Right atrium auricular region (tissue), 2 donors: Measurements from ENCODE around the gene SLX1A. TPM values are rescaled to one million over a fixed set of nuclear protein-coding genes. Genes with fewer than 3 reads are reported as not detected.
A peak's percentile ranks its signal among the peaks of the same experiment; 100 is the strongest.
"Not testable (repeated sequence)": the region's sequence is repeated elsewhere in the genome, so short reads cannot be mapped to it uniquely, and the experiment has no call there.

Experiments
- DNase-seq: peaks from one replicate; pipeline ENCODE4 v3.0.0-alpha.2; 2019; ENCODE audit warnings: low spot score
- H3K27ac ChIP-seq, 2 donors: fragments of 200-600 bp; sonication (generic); 1 replicate in 1 of 2; 2 replicates in 1 of 2; pipeline ENCODE4 v1.5.1; 2016 to 2019
- H3K27me3 ChIP-seq, 2 donors: fragments of 200-600 bp; sonication (generic); one replicate each; pipeline versions ENCODE4 v1.5.1 to v1.6.0; 2017 to 2019
- H3K36me3 ChIP-seq: fragments of 200-600 bp; sonication (generic); one replicate; pipeline ENCODE4 v1.5.1; 2016
- H3K4me1 ChIP-seq, 2 donors: fragments of 200-600 bp; sonication (generic); one replicate each; pipeline versions ENCODE4 v1.5.1 to v1.6.0; 2017 to 2019
- H3K4me3 ChIP-seq, 2 donors: fragments of 200-600 bp; sonication (generic); 1 replicate in 1 of 2; 2 replicates in 1 of 2; pipeline ENCODE4 v1.5.1; 2017 to 2019; ENCODE audit warnings: mild to moderate bottlenecking in 1 of 2, moderate library complexity in 1 of 2
- H3K9me3 ChIP-seq, 2 donors: fragments of 200-600 bp; sonication (generic); one replicate each; pipeline ENCODE4 v1.5.1; 2019
- total RNA-seq, 2 donors: library from RNA; depleted of rRNA; stranded (reverse); fragments of >200 nt; gene quantifications; one replicate each; pipeline ENCODE4 v1.1.0, GENCODE V29; 2016

Gene SLX1A
- total RNA-seq, 2 donors from 2014 or later, result 25.1 to 36.3 TPM

DNA sequence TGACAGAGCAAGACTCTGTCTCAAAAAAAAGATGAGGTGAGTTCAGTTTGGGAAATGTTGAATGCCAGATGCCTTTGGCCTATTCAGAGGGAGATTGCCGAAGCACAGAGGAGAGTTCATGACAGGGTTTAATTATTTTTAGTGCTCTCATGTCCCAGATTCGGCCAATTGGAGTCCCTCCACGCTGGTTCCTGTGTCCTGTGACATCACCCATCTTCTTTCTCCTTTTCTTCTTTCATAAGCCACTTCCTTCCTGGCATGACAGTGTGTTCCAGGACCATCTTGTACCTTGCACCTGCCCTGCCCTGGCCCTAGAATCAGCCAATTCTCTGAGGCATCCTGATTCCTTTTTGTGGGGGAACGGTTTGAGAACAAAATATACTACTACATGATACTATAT is 17.7 kb downstream of the SLX1A start:
- DNase-seq, H3K4me3 ChIP-seq, H3K9me3 ChIP-seq, H3K27me3 ChIP-seq, H3K4me1 ChIP-seq, H3K27ac ChIP-seq, H3K36me3 ChIP-seq: not testable (repeated sequence)

DNA sequence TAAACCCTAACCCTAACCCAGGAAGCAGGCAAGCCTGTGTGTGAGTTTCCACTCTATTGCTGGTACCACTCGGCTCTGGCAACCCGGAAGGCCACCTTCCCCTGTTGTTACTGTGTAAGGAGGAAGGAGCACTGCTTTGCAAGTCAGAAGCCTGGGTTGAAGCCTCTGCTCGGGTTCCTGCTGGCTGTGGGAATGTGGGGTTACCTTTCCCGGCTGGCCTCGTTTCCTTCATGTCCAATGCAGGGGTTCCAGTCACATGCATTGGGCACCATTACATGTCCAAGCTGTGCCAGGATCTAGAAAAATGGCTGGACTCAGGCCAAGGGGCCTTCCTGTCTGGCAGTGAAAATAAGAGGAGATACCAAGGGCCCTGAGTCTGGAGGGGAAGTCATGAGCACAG is 23.4 kb downstream of the SLX1A start:
- H3K27me3 ChIP-seq, H3K4me1 ChIP-seq, H3K27ac ChIP-seq, H3K4me3 ChIP-seq, H3K9me3 ChIP-seq, H3K36me3 ChIP-seq: not testable (repeated sequence)
- peak; percentile 49 for DNase-seq

Other genes with a start within 250 kb of the SLX1A start
- 100 to 1,000 TPM; 100 to 107 TPM for gene TMEM219, start 231.8 kb upstream of the SLX1A start, total RNA-seq
- 10 to 100 TPM; 29.1 to 36.7 TPM for gene TAOK2, start 220.0 kb upstream of the SLX1A start, total RNA-seq
- 10 to 100 TPM; 10.3 to 11.4 TPM for gene HIRIP3, start 198.3 kb upstream of the SLX1A start, total RNA-seq
- gene INO80E, start 197.6 kb upstream of the SLX1A start, total RNA-seq, result 100 to 1,000 TPM in 1 of 2 donors, 10 to 100 TPM in 1; 33.4 to 117 TPM
- not detected for gene DOC2A, start 182.8 kb upstream of the SLX1A start, total RNA-seq
- not detected for gene C16orf92, start 170.7 kb upstream of the SLX1A start, total RNA-seq
- not detected for gene TLCD3B, start 162.6 kb upstream of the SLX1A start, total RNA-seq
- 1,000 to 10,000 TPM; 2,869 to 3,626 TPM for gene ALDOA, start 128.1 kb upstream of the SLX1A start, total RNA-seq
- 10 to 100 TPM; 23.2 to 32.7 TPM for gene PPP4C, start 117.9 kb upstream of the SLX1A start, total RNA-seq
- gene TBX6, start 102.0 kb upstream of the SLX1A start, total RNA-seq, result under 1 TPM in 1 of 2 donors, not detected in 1; 0.43 TPM
- 100 to 1,000 TPM; 129 to 140 TPM for gene YPEL3, start 97.7 kb upstream of the SLX1A start, total RNA-seq
- 1 to 10 TPM in 1 of 2 donors, not detected in 1; 1.7 TPM for gene GDPD3, start 80.3 kb upstream of the SLX1A start, total RNA-seq
- 10 to 100 TPM; 27.9 to 76.6 TPM for gene MAPK3, start 70.7 kb upstream of the SLX1A start, total RNA-seq
- 10 to 100 TPM in 1 of 2 donors, 1 to 10 TPM in 1; 5.4 to 18.6 TPM for gene CORO1A, start 10.3 kb upstream of the SLX1A start, total RNA-seq
- gene BOLA2B, start 209 bp upstream of the SLX1A start, total RNA-seq, result 100 to 1,000 TPM; 143 to 187 TPM
- 1 to 10 TPM; 2.0 to 7.4 TPM for gene SULT1A3, start 5.4 kb downstream of the SLX1A start, total RNA-seq
- 1 to 10 TPM in 1 of 2 donors, not detected in 1; 1.7 TPM for gene NPIPB13, start 54.6 kb downstream of the SLX1A start, total RNA-seq
- 10 to 100 TPM; 22.0 to 39.3 TPM for gene CD2BP2, start 161.4 kb downstream of the SLX1A start, total RNA-seq
- gene TBC1D10B, start 176.6 kb downstream of the SLX1A start, total RNA-seq, result 10 to 100 TPM; 20.0 to 22.3 TPM
- gene MYL11, start 180.9 kb downstream of the SLX1A start, total RNA-seq, result not detected
- gene SEPTIN1, start 188.7 kb downstream of the SLX1A start, total RNA-seq, result under 1 TPM in 1 of 2 donors, not detected in 1; 0.35 TPM
- gene ZNF48, start 201.5 kb downstream of the SLX1A start, total RNA-seq, result 10 to 100 TPM in 1 of 2 donors, 1 to 10 TPM in 1; 5.7 to 10.7 TPM
- 10 to 100 TPM; 13.0 to 14.3 TPM for gene ZNF771, start 213.7 kb downstream of the SLX1A start, total RNA-seq
- gene DCTPP1, start 236.2 kb downstream of the SLX1A start, total RNA-seq, result 10 to 100 TPM; 14.4 to 18.7 TPM